CD4-positive, alpha-beta T cell treated with Interleukin-6 for 4 hours (primary cell): Measurements from ENCODE around the gene RNU11.
A peak's percentile ranks its signal among the peaks of the same experiment; 100 is the strongest.
"Not testable (repeated sequence)": the region's sequence is repeated elsewhere in the genome, so short reads cannot be mapped to it uniquely, and the experiment has no call there.

Experiments
- DNase-seq: peaks from one replicate; pipeline ENCODE4 v3.0.0-alpha.2; 2020; ENCODE audit warnings: mixed read lengths

RNU11 gene

GRCh38 chr1:28666806-28667205, 18.4 kb downstream of the RNU11 start:
- no peak for DNase-seq

GRCh38 chr1:28668191-28668955, 20.0 kb downstream of the RNU11 start, which contains the start of gene GMEB1:
GMEB1 (plus strand) TSS chr1:28668784; CDS start chr1:28683613, 14,829 bp downstream.
- DNase-seq = peak; percentile 88

GRCh38 chr1:28668956-28669723, 20.7 kb downstream of the RNU11 start:
- DNase-seq = peak; percentile 42

GRCh38 chr1:28671254-28671780, 22.9 kb downstream of the RNU11 start:
- no peak for DNase-seq

GRCh38 chr1:28672971-28673370, 24.6 kb downstream of the RNU11 start:
- DNase-seq = not testable (repeated sequence)

- DNase-seq = no peak
Observed at GRCh38 chr1:28675924-28676257, 27.5 kb downstream of the RNU11 start.

DNA sequence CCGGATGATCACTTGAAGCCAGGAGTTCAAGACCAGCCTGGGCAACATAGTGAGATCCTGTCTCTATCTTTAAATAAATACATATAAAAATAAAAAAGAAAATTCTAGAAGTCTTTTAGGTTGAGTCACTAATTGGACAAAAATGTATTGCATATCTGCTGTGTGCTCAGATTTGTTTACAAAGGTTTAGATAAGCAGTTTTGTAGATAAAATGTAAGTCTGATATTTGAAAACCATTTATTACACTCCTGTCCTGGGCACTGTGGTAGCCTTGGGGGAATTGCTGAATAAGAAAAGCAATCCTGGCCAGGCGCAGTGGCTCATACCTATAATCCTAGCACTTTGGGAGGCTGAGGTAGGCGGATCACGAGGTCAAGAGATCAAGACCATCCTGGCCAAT, 31.8 kb downstream of the RNU11 start:
- DNase-seq = no peak

DNA sequence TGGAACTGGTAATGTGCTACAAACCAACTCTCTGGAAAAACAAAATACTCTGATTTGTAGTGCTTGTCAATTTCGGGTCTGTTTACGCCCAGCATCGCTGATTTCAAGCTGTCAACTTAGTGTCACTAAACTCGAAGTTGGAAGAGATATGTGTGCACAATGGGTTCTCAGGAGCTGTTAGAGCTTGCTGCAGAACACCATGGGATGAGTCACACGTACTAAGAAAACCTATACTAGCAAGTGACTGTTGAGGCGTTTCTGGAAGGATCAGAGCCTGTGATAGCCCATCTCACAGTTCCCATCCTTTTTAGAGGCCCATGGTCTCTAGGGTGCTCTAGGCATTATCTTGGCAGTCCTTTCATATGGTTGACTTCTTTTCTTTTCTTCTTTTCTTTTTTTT, 34.4 kb downstream of the RNU11 start:
- DNase-seq = no peak

- no peak for DNase-seq
Observed at GRCh38 chr1:28684937-28685336, 36.5 kb downstream of the RNU11 start.

- DNase-seq = not testable (repeated sequence)
Observed at GRCh38 chr1:28691627-28692026, 43.2 kb downstream of the RNU11 start.
